ENCODE results near the gene TEX10.

Gene TEX10

GRCh38 chr9:100368672-100369071 is 15.9 kb upstream of the TEX10 start:
- H4K8ac ChIP-seq (ENCODE audit: low read depth, low read length): no peak overlapping the region
- no peaks in the 10 kb centered on the region for H3K27me3 ChIP-seq (ENCODE audit: control insufficient read depth in 3 of 3, insufficient read depth in 3 of 3, low read depth in 1 of 3, low read length in 3 of 3)
- H2BK12ac ChIP-seq (ENCODE audit: low read length): no peak overlapping the region
- H2AK5ac ChIP-seq (ENCODE audit: low read depth, low read length): no peak overlapping the region
- no peak overlapping the region for H3K4ac ChIP-seq (ENCODE audit: low read length)
- H3K9ac ChIP-seq (ENCODE audit: low read depth, low read length, poor library complexity): no peak overlapping the region
- no peak overlapping the region for H2BK15ac ChIP-seq (ENCODE audit: low read length)
- WGBS, 2 donors (ENCODE audit: extremely low coverage in 2 of 2, insufficient read length in 2 of 2, insufficient replicate concordance in 1 of 2): no CpG with 5 or more reads among the region's 9 CpGs
- no peak overlapping the region for H2AFZ ChIP-seq (ENCODE audit: low read length)
- H3K14ac ChIP-seq (ENCODE audit: low read length): no peak overlapping the region
- DNase-seq (ENCODE audit: low spot score): no peak
- peaks cover 10 to 44% of the 10 kb centered on the region in 2 donors for H3K9me3 ChIP-seq (replicated peaks in 1 of 2; ENCODE audit: control insufficient read depth in 2 of 2, insufficient read depth in 1 of 2, low read depth in 1 of 2, low read length in 2 of 2)
- H3K79me1 ChIP-seq (ENCODE audit: low read depth, low read length): no peaks in the 10 kb centered on the region
- H3K18ac ChIP-seq (ENCODE audit: low read length): no peak overlapping the region
- no peak overlapping the region for H3K4me3 ChIP-seq (ENCODE audit: low read length in 2 of 2)
- H3K36me3 ChIP-seq (replicated peaks in 1 of 2; ENCODE audit: control insufficient read depth in 2 of 2, insufficient read depth in 2 of 2, low read length in 2 of 2): peaks cover 1 to 9% of the 10 kb centered on the region in 2 donors
- H4K91ac ChIP-seq (ENCODE audit: low read depth, low read length, poor library complexity): no peak overlapping the region
- H3K23ac ChIP-seq (ENCODE audit: low read depth, low read length, poor library complexity): no peak overlapping the region
- H2BK5ac ChIP-seq (ENCODE audit: low read length): no peak overlapping the region
- no peak overlapping the region for H2BK120ac ChIP-seq (ENCODE audit: low read depth, low read length)
- no peak overlapping the region for H3K4me2 ChIP-seq (ENCODE audit: insufficient read depth, low read length, poor library complexity, severe bottlenecking)
- no peaks in the 10 kb centered on the region for H3K4me1 ChIP-seq (ENCODE audit: control insufficient read depth in 2 of 2, insufficient read depth in 1 of 2, low read depth in 1 of 2, low read length in 2 of 2)
- H3K27ac ChIP-seq (replicated peaks; ENCODE audit: low read length): no peak overlapping the region

GRCh38 chr9:100366121-100366520 is 13.4 kb upstream of the TEX10 start:
- Histone ChIP-seq H4K91ac (ENCODE audit: low read depth, low read length, poor library complexity) (no peak overlapping the region), H3K27me3 (ENCODE audit: control insufficient read depth in 3 of 3, insufficient read depth in 3 of 3, low read depth in 1 of 3, low read length in 3 of 3) (no peaks in the 10 kb centered on the region), H3K79me1 (ENCODE audit: low read depth, low read length) (no peaks in the 10 kb centered on the region), H3K27ac (replicated peaks; ENCODE audit: low read length) (no peak overlapping the region), H3K4me3 (ENCODE audit: low read length in 2 of 2) (no peak overlapping the region), H2BK120ac (ENCODE audit: low read depth, low read length) (no peak overlapping the region), H3K18ac (ENCODE audit: low read length) (no peak overlapping the region), H3K36me3 (replicated peaks in 1 of 2; ENCODE audit: control insufficient read depth in 2 of 2, insufficient read depth in 2 of 2, low read length in 2 of 2) (peaks cover 1 to 12% of the 10 kb centered on the region in 2 donors), H3K14ac (ENCODE audit: low read length) (no peak overlapping the region), H2BK12ac (ENCODE audit: low read length) (no peak overlapping the region), H3K9ac (ENCODE audit: low read depth, low read length, poor library complexity) (no peak overlapping the region), H3K9me3 (replicated peaks in 1 of 2; ENCODE audit: control insufficient read depth in 2 of 2, insufficient read depth in 1 of 2, low read depth in 1 of 2, low read length in 2 of 2) (peaks cover 13 to 39% of the 10 kb centered on the region in 2 donors), H2AFZ (ENCODE audit: low read length) (no peak overlapping the region), H2AK5ac (ENCODE audit: low read depth, low read length) (no peak overlapping the region), H2BK15ac (ENCODE audit: low read length) (no peak overlapping the region), H3K4me1 (ENCODE audit: control insufficient read depth in 2 of 2, insufficient read depth in 1 of 2, low read depth in 1 of 2, low read length in 2 of 2) (no peaks in the 10 kb centered on the region), H3K23ac (ENCODE audit: low read depth, low read length, poor library complexity) (no peak overlapping the region), H3K4me2 (ENCODE audit: insufficient read depth, low read length, poor library complexity, severe bottlenecking) (no peak overlapping the region), H3K4ac (ENCODE audit: low read length) (no peak overlapping the region), H2BK5ac (ENCODE audit: low read length) (no peak overlapping the region), H4K8ac (ENCODE audit: low read depth, low read length) (no peak overlapping the region)
- DNase-seq (ENCODE audit: low spot score): no peak
- no CpG with 5 or more reads among the region's 5 CpGs for WGBS, 2 donors (ENCODE audit: extremely low coverage in 2 of 2, insufficient read length in 2 of 2, insufficient replicate concordance in 1 of 2)

- no peak overlapping the region for H2BK5ac ChIP-seq (ENCODE audit: low read length)
- H2AFZ ChIP-seq (ENCODE audit: low read length): no peak overlapping the region
- H3K79me1 ChIP-seq (ENCODE audit: low read depth, low read length): no peaks in the 10 kb centered on the region
- peaks cover 10 to 40% of the 10 kb centered on the region in 2 donors for H3K9me3 ChIP-seq (replicated peaks in 1 of 2; ENCODE audit: control insufficient read depth in 2 of 2, insufficient read depth in 1 of 2, low read depth in 1 of 2, low read length in 2 of 2)
- no peak overlapping the region for H4K91ac ChIP-seq (ENCODE audit: low read depth, low read length, poor library complexity)
- H3K27me3 ChIP-seq (ENCODE audit: control insufficient read depth in 3 of 3, insufficient read depth in 3 of 3, low read depth in 1 of 3, low read length in 3 of 3): no peaks in the 10 kb centered on the region
- H4K8ac ChIP-seq (ENCODE audit: low read depth, low read length): no peak overlapping the region
- no peak overlapping the region for H2BK12ac ChIP-seq (ENCODE audit: low read length)
- H3K9ac ChIP-seq (ENCODE audit: low read depth, low read length, poor library complexity): no peak overlapping the region
- DNase-seq (ENCODE audit: low spot score): no peak
- H3K14ac ChIP-seq (ENCODE audit: low read length): no peak overlapping the region
- H3K4me1 ChIP-seq (ENCODE audit: control insufficient read depth in 2 of 2, insufficient read depth in 1 of 2, low read depth in 1 of 2, low read length in 2 of 2): no peaks in the 10 kb centered on the region
- H2AK5ac ChIP-seq (ENCODE audit: low read depth, low read length): no peak overlapping the region
- no CpG with 5 or more reads among the region's 8 CpGs for WGBS, 2 donors (ENCODE audit: extremely low coverage in 2 of 2, insufficient read length in 2 of 2, insufficient replicate concordance in 1 of 2)
- no peak overlapping the region for H3K4me2 ChIP-seq (ENCODE audit: insufficient read depth, low read length, poor library complexity, severe bottlenecking)
- H3K4me3 ChIP-seq (ENCODE audit: low read length in 2 of 2): no peak overlapping the region
- no peak overlapping the region for H3K18ac ChIP-seq (ENCODE audit: low read length)
- no peak overlapping the region for H3K23ac ChIP-seq (ENCODE audit: low read depth, low read length, poor library complexity)
- H3K36me3 ChIP-seq (replicated peaks in 1 of 2; ENCODE audit: control insufficient read depth in 2 of 2, insufficient read depth in 2 of 2, low read length in 2 of 2): peaks cover 1 to 17% of the 10 kb centered on the region in 2 donors
- H2BK15ac ChIP-seq (ENCODE audit: low read length): no peak overlapping the region
- no peak overlapping the region for H2BK120ac ChIP-seq (ENCODE audit: low read depth, low read length)
- no peak overlapping the region for H3K4ac ChIP-seq (ENCODE audit: low read length)
- H3K27ac ChIP-seq (replicated peaks; ENCODE audit: low read length): no peak overlapping the region
Measured at GRCh38 chr9:100364013-100364412, 11.3 kb upstream of the TEX10 start.

GRCh38 chr9:100359057-100359456 is 6.3 kb upstream of the TEX10 start:
- H3K14ac ChIP-seq (ENCODE audit: low read length): no peak overlapping the region
- H3K36me3 ChIP-seq (replicated peaks in 1 of 2; ENCODE audit: control insufficient read depth in 2 of 2, insufficient read depth in 2 of 2, low read length in 2 of 2): peaks cover 6 to 50% of the 10 kb centered on the region in 2 donors
- H3K79me1 ChIP-seq (ENCODE audit: low read depth, low read length): no peaks in the 10 kb centered on the region
- H3K4me2 ChIP-seq (ENCODE audit: insufficient read depth, low read length, poor library complexity, severe bottlenecking): no peak overlapping the region
- H3K4me3 ChIP-seq (ENCODE audit: low read length in 2 of 2): no peak overlapping the region
- no peaks in the 10 kb centered on the region for H3K4me1 ChIP-seq (ENCODE audit: control insufficient read depth in 2 of 2, insufficient read depth in 1 of 2, low read depth in 1 of 2, low read length in 2 of 2)
- peaks cover 10 to 48% of the 10 kb centered on the region in 2 donors for H3K9me3 ChIP-seq (replicated peaks in 1 of 2; ENCODE audit: control insufficient read depth in 2 of 2, insufficient read depth in 1 of 2, low read depth in 1 of 2, low read length in 2 of 2)
- no peak for DNase-seq (ENCODE audit: low spot score)
- no peak overlapping the region for H2BK5ac ChIP-seq (ENCODE audit: low read length)
- no peak overlapping the region for H4K8ac ChIP-seq (ENCODE audit: low read depth, low read length)
- H2BK15ac ChIP-seq (ENCODE audit: low read length): no peak overlapping the region
- no peak overlapping the region for H3K27ac ChIP-seq (replicated peaks; ENCODE audit: low read length)
- H4K91ac ChIP-seq (ENCODE audit: low read depth, low read length, poor library complexity): no peak overlapping the region
- H3K27me3 ChIP-seq (ENCODE audit: control insufficient read depth in 3 of 3, insufficient read depth in 3 of 3, low read depth in 1 of 3, low read length in 3 of 3): no peaks in the 10 kb centered on the region
- no peak overlapping the region for H3K4ac ChIP-seq (ENCODE audit: low read length)
- H2AFZ ChIP-seq (ENCODE audit: low read length): no peak overlapping the region
- H3K18ac ChIP-seq (ENCODE audit: low read length): no peak overlapping the region
- no CpG with 5 or more reads among the region's 3 CpGs for WGBS, 2 donors (ENCODE audit: extremely low coverage in 2 of 2, insufficient read length in 2 of 2, insufficient replicate concordance in 1 of 2)
- H3K23ac ChIP-seq (ENCODE audit: low read depth, low read length, poor library complexity): no peak overlapping the region
- H3K9ac ChIP-seq (ENCODE audit: low read depth, low read length, poor library complexity): no peak overlapping the region
- no peak overlapping the region for H2BK120ac ChIP-seq (ENCODE audit: low read depth, low read length)
- H2AK5ac ChIP-seq (ENCODE audit: low read depth, low read length): no peak overlapping the region
- H2BK12ac ChIP-seq (ENCODE audit: low read length): no peak overlapping the region
